Measurements from ENCODE around the gene LMF1.

The LMF1 gene

GRCh38 chr16:920051-920681, 50.6 kb downstream of the LMF1 start:
- H3K4me2 ChIP-seq: peak overlapping the region; percentile 74
- H3K9ac ChIP-seq: peak overlapping the region; percentile 35; the same call in 1 of the 2 replicates
- no peak for TF ChIP-seq Cebpa-rat (IDR thresholded peaks at IDR 0.05)
- peaks cover 17% of the 10 kb centered on the region for H3K9me3 ChIP-seq
- H3K36me3 ChIP-seq: peaks cover 29% of the 10 kb centered on the region
- peaks cover 36% of the 10 kb centered on the region for H3K4me1 ChIP-seq
- peak overlapping the region; percentile 70 for H3K27ac ChIP-seq
- no peak overlapping the region for H3K4me3 ChIP-seq
- peaks cover 18% of the 10 kb centered on the region for H4K20me1 ChIP-seq
- H3K27me3 ChIP-seq: no peaks in the 10 kb centered on the region

DNA sequence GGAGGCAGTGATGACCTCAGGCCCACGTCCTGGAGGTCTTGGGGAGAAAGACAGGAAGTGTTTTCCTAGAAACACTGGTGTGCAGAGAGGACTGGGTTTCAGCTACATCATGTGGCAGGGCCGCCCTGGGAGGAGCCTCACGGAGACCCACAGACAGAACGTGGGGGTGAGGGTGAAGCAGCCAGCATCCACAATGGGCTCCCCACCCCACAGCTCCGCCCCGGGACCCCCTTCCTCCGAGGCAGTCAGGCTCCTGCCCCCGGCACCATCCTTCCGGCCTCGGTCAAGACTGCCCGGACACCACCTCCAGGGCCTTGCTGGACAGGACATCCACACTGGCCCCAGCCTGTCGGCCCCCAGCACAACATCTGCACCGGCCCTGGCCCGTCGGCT, 51.1 kb downstream of the LMF1 start:
- H3K27ac ChIP-seq: peak overlapping the region; percentile 70
- H3K4me1 ChIP-seq: peaks cover 36% of the 10 kb centered on the region
- H3K9me3 ChIP-seq: peaks cover 17% of the 10 kb centered on the region
- peak overlapping the region; percentile 74 for H3K4me2 ChIP-seq
- no peaks in the 10 kb centered on the region for H3K27me3 ChIP-seq
- H3K4me3 ChIP-seq: no peak overlapping the region
- H3K9ac ChIP-seq: 0 out of 2 replicates have a peak overlapping the region, but pooled peaks have one; percentile 35
- H4K20me1 ChIP-seq: peaks cover 15% of the 10 kb centered on the region
- TF ChIP-seq Cebpa-rat (IDR thresholded peaks at IDR 0.05): no peak
- H3K36me3 ChIP-seq: peaks cover 29% of the 10 kb centered on the region

GRCh38 chr16:918741-919657, 51.8 kb downstream of the LMF1 start:
- Histone ChIP-seq H3K4me1 (peaks cover 39% of the 10 kb centered on the region), H3K36me3 (peaks cover 29% of the 10 kb centered on the region), H3K4me3 (no peak overlapping the region), H3K27ac (peak overlapping the region; percentile 53), H3K4me2 (peak overlapping the region; percentile 74), H4K20me1 (peaks cover 12% of the 10 kb centered on the region), H3K9ac (0 out of 2 replicates have a peak overlapping the region, but pooled peaks have one; percentile 35), H3K9me3 (peaks cover 17% of the 10 kb centered on the region), H3K27me3 (no peaks in the 10 kb centered on the region)
- no peak for TF ChIP-seq Cebpa-rat (IDR thresholded peaks at IDR 0.05)

GRCh38 chr16:918068-918467, 52.7 kb downstream of the LMF1 start:
- peaks cover 49% of the 10 kb centered on the region for H3K4me1 ChIP-seq
- H4K20me1 ChIP-seq: peaks cover 12% of the 10 kb centered on the region
- H3K4me3 ChIP-seq: no peak overlapping the region
- H3K36me3 ChIP-seq: peaks cover 23% of the 10 kb centered on the region
- no peak for TF ChIP-seq Cebpa-rat (IDR thresholded peaks at IDR 0.05)
- H3K27ac ChIP-seq: no peak overlapping the region
- peak overlapping the region; percentile 74; the same call in 1 of the 2 replicates for H3K4me2 ChIP-seq
- H3K9me3 ChIP-seq: peaks cover 13% of the 10 kb centered on the region
- no peaks in the 10 kb centered on the region for H3K27me3 ChIP-seq
- H3K9ac ChIP-seq: no peak overlapping the region

GRCh38 chr16:917591-918061, 53.2 kb downstream of the LMF1 start:
- peaks cover 12% of the 10 kb centered on the region for H4K20me1 ChIP-seq
- no peak for TF ChIP-seq Cebpa-rat (IDR thresholded peaks at IDR 0.05)
- no peak overlapping the region for H3K4me2 ChIP-seq
- H3K4me1 ChIP-seq: peaks cover 53% of the 10 kb centered on the region
- peaks cover 20% of the 10 kb centered on the region for H3K36me3 ChIP-seq
- no peak overlapping the region for H3K9ac ChIP-seq
- H3K9me3 ChIP-seq: peaks cover 8% of the 10 kb centered on the region
- no peak overlapping the region for H3K4me3 ChIP-seq
- no peaks in the 10 kb centered on the region for H3K27me3 ChIP-seq
- no peak overlapping the region for H3K27ac ChIP-seq

- H3K4me1 ChIP-seq: peaks cover 59% of the 10 kb centered on the region
- H3K4me2 ChIP-seq: no peak overlapping the region
- H3K27me3 ChIP-seq: no peaks in the 10 kb centered on the region
- H3K4me3 ChIP-seq: no peak overlapping the region
- TF ChIP-seq Cebpa-rat (IDR thresholded peaks at IDR 0.05): no peak
- H4K20me1 ChIP-seq: peaks cover 12% of the 10 kb centered on the region
- no peak overlapping the region for H3K9ac ChIP-seq
- no peaks in the 10 kb centered on the region for H3K9me3 ChIP-seq
- no peak overlapping the region for H3K27ac ChIP-seq
- peaks cover 11% of the 10 kb centered on the region; the same call in 1 of the 2 replicates for H3K36me3 ChIP-seq
These were observed 54.6 kb downstream of the LMF1 start for GRCh38 chr16:916035-916799.

GRCh38 chr16:915546-915945, 55.2 kb downstream of the LMF1 start:
- H3K4me1 ChIP-seq: peaks cover 52% of the 10 kb centered on the region
- H3K9ac ChIP-seq: no peak overlapping the region
- H3K27ac ChIP-seq: no peak overlapping the region
- peaks cover 11% of the 10 kb centered on the region; the same call in 1 of the 2 replicates for H3K36me3 ChIP-seq
- peaks cover 12% of the 10 kb centered on the region for H4K20me1 ChIP-seq
- TF ChIP-seq Cebpa-rat (IDR thresholded peaks at IDR 0.05): no peak
- no peaks in the 10 kb centered on the region for H3K27me3 ChIP-seq
- no peak overlapping the region for H3K4me2 ChIP-seq
- H3K4me3 ChIP-seq: no peak overlapping the region
- no peaks in the 10 kb centered on the region for H3K9me3 ChIP-seq

DNA sequence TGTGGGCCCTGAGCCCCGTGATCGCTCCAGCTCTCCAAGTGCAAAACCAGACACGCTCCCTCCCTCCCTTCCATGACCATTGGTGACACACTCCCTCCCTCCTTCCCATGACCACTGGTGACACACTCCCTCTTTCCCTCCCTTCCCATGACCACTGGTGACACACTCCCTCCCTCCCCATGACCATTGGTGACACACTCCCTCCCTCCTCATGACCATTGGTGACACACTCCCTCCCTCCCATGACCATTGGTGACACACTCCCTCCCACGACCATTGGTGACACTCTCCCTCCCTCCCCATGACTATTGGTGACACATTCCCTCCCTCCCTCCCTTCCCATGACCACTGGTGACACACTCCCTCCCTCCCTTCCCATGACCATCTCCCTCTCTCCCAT, 56.3 kb downstream of the LMF1 start:
- Histone ChIP-seq H3K9ac (no peak overlapping the region), H3K4me2 (peak overlapping the region; percentile 46), H3K27me3 (no peaks in the 10 kb centered on the region), H3K4me3 (no peak overlapping the region), H3K27ac (no peak overlapping the region), H3K4me1 (peaks cover 48% of the 10 kb centered on the region), H3K36me3 (peaks cover 20% of the 10 kb centered on the region), H3K9me3 (0 out of 2 replicates have a peak, but pooled peaks cover 2% of the 10 kb centered on the region), H4K20me1 (peaks cover 3% of the 10 kb centered on the region; the same call in 1 of the 2 replicates)
- TF ChIP-seq Cebpa-rat (IDR thresholded peaks at IDR 0.05): no peak

- H3K27ac ChIP-seq: peak overlapping the region; percentile 55; the same call in 1 of the 2 replicates
- no peak overlapping the region for H3K4me3 ChIP-seq
- H3K4me1 ChIP-seq: peaks cover 45% of the 10 kb centered on the region
- no peak overlapping the region for H3K9ac ChIP-seq
- H3K9me3 ChIP-seq: 0 out of 2 replicates have a peak, but pooled peaks cover 6% of the 10 kb centered on the region
- H3K4me2 ChIP-seq: peak overlapping the region; percentile 46
- H3K27me3 ChIP-seq: no peaks in the 10 kb centered on the region
- H4K20me1 ChIP-seq: 0 out of 2 replicates have a peak, but pooled peaks cover 3% of the 10 kb centered on the region
- TF ChIP-seq Cebpa-rat (IDR thresholded peaks at IDR 0.05): no peak
- peaks cover 24% of the 10 kb centered on the region for H3K36me3 ChIP-seq
These were observed 56.9 kb downstream of the LMF1 start for GRCh38 chr16:913817-914439.
